NCI-H748 (cell line): ENCODE results near the gene TWF1.
"Not testable (repeated sequence)": the region's sequence is repeated elsewhere in the genome, so short reads cannot be mapped to it uniquely, and the experiment has no call there.

Experiments
- DNase-seq: peaks from one replicate; lab custom pipeline; 2025; ENCODE audit not compliant: unreplicated experiment; lab: John Stamatoyannopoulos, UW

Gene TWF1

DNA sequence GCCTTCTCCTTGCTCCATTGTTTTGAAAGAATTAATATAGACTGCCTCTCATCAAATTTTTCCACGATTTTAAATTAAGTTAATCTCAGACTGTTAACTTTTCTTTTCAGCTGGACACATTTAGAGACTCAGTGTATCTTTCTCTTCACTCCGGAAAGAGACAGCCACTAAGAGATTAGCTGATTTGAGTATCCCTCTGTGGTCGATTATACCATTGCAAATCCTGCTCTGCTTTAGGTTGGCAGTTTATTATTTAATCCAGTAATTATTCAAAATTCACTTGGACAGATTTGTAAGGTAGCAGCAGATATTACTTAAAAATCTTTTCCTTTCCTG is 588 bp upstream of the TWF1 start:
- DNase-seq, result peak; percentile 35

DNA sequence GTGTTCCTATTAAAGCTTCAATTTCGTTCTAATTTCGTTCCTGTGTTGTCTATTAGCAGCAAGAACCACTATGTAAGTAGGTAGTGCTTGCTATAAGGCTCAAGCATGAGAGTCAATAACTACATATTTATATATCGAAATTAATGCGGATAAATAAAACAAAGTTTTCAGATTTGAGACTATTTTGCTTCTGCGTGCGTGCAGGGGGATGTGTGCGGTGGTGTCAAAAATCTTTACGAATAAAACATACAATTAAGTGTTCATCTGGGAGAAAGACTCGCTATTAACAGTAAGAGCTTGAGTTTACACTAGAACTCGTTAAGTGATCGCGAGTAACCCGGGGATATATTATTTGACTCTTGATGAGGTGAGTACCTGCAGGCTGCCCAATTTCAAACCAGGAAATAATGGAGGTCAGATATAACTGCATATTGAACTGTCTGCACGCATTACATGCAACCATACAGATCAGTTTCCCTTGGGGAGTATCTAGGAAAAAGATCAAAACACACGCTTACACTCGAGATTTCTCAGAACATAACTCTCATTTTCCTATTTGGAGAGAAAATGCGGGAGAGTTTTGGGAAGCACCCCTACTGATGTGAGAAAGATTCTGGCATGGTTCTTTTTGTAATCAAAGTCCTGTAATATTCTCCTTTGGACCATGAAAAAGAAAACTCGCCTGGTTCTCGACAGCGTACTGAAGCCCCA is 813 bp downstream of the TWF1 start:
- peak; percentile 48 for DNase-seq

DNA sequence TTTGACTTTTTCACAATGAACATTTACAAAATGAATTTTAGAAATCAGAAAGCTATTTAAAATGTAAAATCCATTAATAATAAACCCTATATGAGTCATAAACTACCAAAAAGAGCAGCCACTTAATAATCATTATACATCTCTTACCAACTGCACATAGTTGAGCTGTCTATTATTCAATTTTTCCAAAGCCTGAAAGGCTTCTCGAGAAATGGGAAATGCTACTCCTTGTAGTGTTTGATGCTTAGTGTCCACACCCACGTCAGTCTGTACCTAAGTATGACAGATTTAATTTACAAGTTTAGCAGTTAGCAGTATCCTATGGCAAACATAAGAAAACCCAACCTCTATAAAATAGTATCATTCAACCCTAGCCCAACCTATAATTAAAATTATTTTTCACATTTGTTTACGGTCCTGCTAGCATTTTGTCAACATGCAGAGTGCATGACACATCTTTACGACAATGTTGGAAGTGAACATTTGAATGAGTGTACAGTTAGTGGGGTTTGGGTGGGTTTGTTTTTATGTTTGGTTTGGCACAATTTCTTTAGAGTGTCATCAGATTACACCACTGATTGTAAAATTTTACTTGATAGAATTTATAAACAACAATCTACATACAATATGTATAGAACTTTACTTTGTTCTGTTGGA is 8.4 kb downstream of the TWF1 start:
- DNase-seq, result no peak

DNA sequence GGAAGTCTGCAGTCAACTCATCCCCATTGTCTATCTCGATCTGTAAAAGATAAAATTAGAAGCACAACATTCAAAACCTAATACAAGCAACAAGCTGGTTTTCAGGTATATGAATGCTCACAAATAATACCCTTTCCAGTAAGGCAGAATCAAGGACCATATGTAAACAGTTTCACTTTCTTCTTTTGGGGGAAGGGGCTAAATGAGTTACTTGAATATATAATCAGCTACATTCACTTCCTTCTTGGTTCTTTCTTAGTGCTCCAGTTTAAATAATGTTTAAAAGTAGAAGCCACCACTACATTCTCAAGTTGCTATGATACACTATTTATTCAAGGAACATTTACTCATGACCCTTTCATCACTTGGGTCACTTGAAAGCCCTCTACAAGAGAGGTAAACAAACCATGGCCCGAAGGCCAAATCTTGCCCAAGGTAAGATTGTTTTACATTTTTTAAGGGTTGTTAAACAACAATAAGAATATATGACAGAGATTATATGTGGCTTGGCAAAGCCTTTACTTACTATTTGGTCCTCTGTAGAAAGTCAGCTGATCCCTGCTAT is 10.3 kb downstream of the TWF1 start:
- no peak for DNase-seq

DNA sequence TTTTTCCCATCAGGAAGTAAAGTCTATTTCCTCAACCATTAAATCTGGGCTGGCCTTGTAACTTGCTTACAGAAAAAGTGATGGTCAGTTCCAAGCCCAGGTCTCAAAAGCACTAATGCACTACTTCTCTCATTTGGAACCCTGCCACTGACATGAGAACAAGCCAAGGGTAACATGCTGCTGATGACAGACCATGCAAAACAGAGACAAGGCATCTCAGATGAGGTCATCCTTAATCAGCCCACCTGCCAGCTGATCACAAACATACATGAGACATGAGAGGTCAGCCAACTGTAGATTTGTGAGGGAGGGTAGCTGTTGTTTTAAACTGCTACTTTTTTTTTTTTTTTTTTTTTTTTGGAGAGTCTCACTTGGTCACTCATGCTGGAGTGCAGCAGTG is 16.2 kb downstream of the TWF1 start:
- DNase-seq, result peak; percentile 33

DNA sequence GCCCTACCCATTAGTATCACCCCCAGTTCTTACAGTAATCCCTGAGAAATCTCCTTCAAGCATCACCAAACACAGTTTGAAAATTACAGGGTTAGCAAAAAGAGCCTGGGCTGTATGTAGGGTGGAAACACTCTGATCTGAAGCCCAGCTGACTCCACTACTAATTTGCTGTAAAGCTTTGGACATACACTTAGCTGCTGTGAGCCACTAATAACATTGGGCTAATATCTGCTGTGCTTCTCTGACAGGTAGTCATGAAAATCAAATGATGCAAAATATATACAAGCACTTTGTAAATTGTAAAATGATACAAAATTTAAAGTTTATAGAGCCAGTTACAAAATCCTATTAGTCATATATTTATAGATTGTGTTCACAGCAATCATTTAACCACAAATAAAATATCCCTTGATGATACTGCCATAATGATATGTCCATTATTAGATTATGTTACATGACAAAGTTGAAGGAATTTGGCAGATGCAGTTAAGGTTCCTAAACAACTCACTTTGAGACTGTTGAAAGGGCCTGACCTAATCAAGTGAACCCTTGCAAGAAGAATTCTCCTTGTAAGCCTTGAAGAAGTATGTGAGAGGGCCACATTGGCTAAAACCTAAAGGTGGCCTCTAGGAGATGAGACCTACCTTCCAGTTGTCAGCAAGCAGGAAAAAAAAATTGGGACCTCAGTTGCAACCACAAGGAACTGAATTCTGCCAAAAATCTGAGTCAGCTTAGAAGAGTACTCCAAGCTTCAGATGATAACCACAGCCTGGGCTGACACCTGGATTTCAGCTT is 19.0 kb downstream of the TWF1 start:
- no peak for DNase-seq

DNA sequence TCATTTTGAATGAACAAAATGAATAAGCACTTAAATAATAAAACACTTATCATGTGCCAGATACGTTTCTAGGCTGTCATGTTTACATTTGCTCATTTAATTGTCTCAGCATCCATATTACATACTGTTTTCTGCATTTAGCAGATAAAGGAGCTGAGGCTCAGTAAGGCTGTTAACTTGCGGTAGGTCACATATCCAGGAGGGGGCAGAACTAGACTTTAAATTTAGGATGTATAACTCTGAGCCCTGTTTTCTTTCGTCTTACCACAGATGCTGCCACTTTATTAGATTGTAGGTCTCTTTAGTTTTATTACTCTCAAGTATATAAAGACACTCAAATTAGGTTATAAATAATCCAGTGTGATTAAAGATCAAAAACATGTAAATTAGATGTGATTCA is 29.6 kb downstream of the TWF1 start:
- DNase-seq, result peak; percentile 38

DNA sequence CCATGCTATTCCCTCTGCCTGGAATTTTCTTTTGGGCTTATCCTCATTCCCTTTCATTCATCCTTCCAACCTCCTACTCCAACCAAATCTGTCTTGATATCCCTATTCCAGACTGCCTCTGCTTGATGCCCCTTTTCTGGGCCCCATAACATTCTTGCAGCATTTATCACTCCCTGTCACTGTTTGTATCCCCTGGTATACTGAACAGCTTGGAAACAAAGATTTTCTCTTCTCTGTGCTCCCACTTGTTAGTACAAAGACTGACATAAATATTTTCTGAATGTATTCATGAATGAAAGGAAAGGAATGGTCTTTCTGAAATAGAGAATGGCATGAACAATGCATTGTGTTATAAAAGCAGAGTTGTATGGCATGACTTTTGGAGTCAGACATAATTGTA is 39.8 kb downstream of the TWF1 start:
- no peak for DNase-seq

DNA sequence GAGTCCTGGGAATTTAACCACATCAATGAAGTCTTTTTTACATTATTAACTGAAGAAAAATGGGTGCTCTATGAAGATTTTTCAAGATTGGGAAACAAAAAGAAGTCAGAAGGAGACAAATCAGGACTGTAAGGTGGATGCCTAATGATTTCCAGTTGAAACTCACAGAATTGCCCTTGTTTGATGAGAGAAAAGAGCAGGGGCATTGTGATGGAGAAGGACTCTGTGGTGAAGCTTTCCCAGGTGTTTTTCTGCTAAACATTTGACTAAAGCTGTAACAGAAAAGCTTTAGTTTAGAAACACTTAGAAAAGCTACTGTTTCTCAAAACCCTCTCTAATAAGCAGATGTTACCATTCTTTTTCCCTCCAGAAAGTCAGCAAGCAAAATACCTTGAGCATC is 41.6 kb downstream of the TWF1 start:
- no peak for DNase-seq

DNA sequence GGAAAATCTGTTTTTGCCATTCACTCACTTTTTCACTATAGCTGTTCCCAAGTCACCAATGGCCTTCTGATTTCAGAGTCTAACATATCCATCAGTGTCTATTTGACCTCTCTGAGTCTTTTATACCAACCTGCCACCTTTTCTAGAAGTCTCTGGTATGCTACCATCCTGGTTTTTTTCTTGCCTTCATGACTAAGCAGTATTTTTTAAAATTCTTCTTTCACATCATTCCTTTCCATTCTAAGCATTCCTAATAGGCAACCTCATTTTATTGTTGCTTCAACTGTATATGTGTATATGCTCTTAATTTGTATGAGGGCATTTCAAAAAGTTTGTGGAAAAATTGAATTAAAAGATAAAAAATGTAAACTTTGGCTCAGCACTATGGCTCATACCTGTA is 42.3 kb downstream of the TWF1 start:
- no peak for DNase-seq

DNA sequence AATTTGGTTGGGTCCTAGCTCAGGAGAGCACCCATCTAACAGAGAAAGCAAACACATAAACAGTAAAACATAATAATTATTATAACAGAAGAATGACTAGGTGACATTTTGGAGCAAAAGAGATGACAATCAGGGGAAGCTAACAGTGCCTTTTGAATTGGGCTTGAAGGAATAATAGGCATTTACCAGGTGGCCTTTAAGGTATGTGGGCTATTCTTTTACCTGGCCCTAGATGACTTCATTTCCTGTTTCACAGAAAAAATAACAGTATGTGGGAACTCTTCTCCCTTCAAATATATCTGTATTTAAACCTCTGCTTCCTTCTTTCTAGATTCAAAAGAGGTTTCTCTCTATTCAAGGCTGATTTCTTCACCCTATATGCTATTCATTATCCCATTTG is 43.5 kb downstream of the TWF1 start:
- DNase-seq, result peak; percentile 5

DNA sequence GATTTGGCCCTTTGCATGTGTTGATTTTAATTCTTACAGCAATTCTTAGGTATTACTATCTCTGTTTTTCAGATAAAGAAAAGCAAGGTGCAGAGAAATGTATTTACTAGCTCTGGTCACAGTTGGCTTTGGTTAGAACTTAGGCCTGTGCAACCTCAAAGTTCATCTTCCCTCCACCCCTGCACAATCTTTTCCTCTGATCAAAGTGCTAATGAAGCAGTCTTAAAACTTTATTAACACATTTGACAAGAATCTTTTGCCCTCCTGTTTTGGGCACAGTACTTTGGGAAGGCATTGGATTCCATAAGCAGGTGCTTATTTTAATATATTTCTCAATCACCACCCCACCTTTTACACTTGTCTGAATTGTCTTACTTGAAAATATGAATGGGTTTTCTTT is 44.6 kb downstream of the TWF1 start:
- no peak for DNase-seq

DNA sequence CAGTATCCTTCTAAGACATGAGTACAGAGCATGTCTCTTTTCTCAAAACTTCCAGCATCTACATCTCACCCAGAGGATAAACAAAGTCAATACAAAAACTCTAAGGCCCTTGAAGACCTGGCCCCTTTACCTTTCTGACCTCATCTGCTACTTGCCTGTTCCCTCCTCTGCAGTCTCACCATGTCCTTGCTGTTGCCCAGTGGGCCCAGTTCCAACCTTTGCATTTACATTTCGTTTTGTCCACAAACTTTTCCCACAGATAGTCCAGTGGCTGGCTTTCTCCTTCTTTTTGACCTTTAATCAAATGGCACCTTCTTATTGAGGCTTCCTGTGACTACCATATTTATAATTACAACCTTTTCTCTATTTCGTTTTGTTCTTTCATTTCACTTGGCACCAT is 45.7 kb downstream of the TWF1 start:
- DNase-seq, result no peak

DNA sequence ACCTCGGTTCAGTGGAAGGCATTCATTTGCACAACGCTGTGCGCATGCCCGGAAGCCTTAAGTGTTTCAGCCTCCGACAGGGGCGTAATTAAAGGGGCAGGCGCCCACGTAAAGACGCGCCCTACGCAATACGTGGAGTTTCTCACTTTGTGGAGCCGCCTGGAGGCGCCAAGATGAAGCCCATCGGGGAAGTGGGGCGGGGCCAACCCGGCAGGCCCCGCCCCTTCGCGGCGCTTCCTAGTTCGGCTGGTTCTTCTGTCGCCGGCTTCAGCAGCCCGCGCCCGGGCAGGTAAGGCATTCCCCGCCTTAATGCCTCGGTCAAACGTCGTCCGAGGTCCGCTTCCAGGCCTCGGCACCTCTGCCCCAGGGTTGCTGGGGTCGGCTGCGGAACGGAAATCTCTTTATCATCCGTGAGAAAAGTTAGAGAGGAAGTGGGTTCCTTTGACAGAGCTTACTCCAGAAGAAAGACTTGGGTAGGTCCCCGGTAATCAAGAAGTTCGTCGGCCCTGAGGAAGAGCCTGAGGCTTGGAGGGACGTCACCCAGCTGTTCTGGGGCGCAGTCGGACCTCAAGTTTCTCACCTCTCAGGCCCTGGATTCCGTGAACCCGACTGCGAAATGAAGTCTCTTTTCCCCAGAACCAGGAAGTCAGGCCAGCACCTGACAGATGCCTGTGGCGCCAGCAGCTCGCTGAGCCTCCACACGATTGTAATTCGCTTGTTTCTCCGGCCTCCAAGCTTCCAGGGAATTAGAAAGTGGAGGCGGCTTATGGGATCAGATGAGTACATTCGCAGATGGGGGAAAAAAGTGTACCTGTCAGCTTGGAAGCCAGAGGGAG is 47.2 kb downstream of the TWF1 start, which contains the start of the genes IRAK4 and PUS7L:
Gene IRAK4, plus strand, starts transcription at position 224 of the 836 bp plus-strand sequence. CDS start 9,161 bp downstream, outside the sequence.
Gene PUS7L, minus strand, starts transcription at position 63 of the 836 bp plus-strand sequence. CDS start 3,545 bp downstream, outside the sequence.
- DNase-seq, result peak; percentile 98

DNA sequence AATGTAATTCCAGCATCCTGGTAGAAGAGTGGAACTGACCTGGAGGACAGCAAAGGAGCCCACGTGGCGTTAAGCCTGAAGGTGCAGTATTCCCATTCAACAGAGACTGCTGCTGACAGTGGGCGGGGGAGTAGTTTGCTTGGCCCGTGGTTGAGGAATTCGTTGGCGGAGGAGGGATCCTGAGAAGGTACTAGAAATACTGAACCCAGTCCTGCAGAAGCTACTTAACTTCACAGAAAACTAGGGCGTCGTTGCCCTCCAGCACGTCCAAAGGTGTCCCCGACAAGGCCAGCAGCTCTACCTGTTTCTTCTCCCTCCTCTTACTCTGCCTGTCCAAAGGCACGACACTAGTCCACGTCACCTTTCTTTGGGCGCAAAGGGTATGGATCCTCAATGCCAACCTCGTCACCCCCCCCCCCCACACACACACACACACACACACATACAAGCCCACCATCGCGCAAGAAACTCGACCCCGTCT is 47.8 kb downstream of the TWF1 start:
- no peak for DNase-seq

DNA sequence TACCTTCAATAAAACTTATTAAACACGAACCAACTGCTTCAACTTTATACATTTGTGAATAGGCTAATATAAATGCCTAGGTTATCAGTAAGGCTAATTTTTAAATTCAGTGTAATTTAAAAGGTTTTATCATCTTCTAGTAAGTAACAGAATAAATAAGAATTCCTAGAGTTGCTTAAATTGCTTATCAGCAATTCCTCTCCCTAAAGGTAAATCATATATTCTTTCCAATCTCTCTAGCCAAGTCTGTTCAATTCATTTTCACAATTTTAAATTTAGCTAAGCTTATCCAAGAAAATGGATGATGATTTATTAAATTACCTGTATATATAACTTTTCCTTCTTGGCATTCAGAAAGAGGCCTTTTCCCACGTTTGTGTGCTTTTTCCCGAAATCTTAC is 52.1 kb downstream of the TWF1 start:
- DNase-seq, result no peak

DNA sequence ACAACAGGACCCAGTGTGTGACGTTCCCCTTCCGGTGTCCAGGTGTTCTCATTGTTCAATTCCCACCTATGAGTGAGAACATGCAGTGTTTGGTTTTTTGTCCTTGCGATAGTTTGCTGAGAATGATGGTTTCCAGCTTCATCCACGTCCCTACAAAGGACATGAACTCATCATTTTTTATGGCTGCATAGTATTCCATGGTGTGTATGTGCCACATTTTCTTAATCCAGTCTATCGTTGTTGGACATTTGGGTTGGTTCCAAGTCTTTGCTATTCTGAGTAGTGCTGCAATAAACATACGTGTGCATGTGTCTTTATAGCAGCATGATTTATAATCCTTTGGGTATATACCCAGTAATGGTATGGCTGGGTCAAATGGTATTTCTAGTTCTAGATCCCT is 54.8 kb downstream of the TWF1 start:
- not testable (repeated sequence) for DNase-seq

DNA sequence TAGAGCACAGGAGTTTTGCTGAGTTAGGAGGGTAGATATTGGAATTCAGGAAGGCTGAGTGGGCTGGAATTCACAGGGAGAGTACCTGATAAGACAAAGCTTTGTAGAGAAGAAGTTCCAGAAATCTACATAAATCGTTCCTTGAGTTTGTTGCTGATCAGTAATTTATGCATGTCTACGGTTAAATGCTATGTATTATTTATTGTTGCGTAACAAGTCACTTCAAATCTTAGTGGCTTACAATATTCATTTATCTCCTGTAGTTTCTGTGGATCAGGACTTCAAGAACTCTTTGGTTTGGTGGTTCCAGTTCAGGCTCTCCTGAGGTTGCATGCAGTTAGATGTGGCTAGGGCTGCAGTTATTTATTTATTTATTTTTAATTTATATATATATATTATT is 55.3 kb downstream of the TWF1 start:
- DNase-seq, result no peak

DNA sequence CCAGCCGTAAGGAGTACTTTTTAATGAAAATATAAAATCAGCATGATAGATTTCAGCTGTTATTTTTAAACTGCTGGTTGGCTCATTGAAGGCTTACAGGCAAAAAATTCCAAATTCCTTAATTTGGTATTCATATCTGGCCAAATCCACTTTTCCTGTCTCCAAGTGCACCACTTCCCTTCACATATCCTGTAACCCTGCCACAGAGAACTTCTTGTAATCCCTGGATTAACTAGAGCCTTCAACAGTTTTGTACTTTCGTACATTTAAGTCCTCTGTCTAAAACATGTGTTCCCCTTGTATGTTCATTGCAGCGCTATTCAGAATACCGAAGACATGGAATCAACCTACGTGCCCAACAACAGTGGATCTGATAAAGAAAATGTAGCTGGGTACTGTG is 57.1 kb downstream of the TWF1 start:
- no peak for DNase-seq

DNA sequence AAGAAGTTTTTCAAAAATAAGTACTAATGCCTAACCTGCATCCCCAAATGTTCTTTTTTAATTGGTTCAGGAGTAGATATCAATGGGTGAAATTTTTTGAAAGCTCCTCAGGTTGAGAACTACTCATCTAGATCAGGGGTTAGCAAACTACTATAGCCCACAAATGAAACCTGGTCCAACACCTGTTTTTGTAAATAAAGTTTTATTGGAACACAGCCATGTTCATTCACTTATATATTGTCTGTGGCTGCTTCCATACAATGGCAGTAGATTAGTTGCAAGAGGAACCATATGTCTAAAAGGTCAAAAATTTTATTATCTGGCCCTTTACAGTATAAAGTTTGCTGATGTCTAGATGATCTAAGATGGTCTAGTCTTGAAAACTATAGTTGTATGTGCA is 61.3 kb downstream of the TWF1 start:
- no peak for DNase-seq
